Kidney glomerular epithelial cell (primary cell): Measurements from ENCODE around the gene RASEF.
A peak's percentile ranks its signal among the peaks of the same experiment; 100 is the strongest.
"Not testable (repeated sequence)": the region's sequence is repeated elsewhere in the genome, so short reads cannot be mapped to it uniquely, and the experiment has no call there.

Source experiments
- DNase-seq: peaks from one replicate; lab custom pipeline; 2025; lab: John Stamatoyannopoulos, UW

RASEF gene

GRCh38 chr9:83062651-83063527 is at the start of gene RASEF:
TSS of gene RASEF (minus strand) at chr9:83063142. CDS start at chr9:83062867, 275 bp downstream.
- DNase-seq = peak; percentile 38

GRCh38 chr9:83111169-83111568 is 48.2 kb upstream of the RASEF start:
- DNase-seq = no peak

- no peak for DNase-seq
Observed at GRCh38 chr9:83109296-83109695, 46.4 kb upstream of the RASEF start.

- no peak for DNase-seq
Observed at GRCh38 chr9:83108208-83108607, 45.3 kb upstream of the RASEF start.

GRCh38 chr9:83106772-83107171 is 43.8 kb upstream of the RASEF start:
- no peak for DNase-seq

- DNase-seq = no peak
Observed at GRCh38 chr9:83106263-83106662, 43.3 kb upstream of the RASEF start.

- no peak for DNase-seq
Observed at GRCh38 chr9:83097633-83098032, 34.7 kb upstream of the RASEF start.

- not testable (repeated sequence) for DNase-seq
Observed at GRCh38 chr9:83093311-83093710, 30.4 kb upstream of the RASEF start.

GRCh38 chr9:83081846-83082245 is 18.9 kb upstream of the RASEF start:
- no peak for DNase-seq

- no peak for DNase-seq
Observed at GRCh38 chr9:83081010-83081409, 18.1 kb upstream of the RASEF start.

GRCh38 chr9:83075932-83076331 is 13.0 kb upstream of the RASEF start:
- DNase-seq = not testable (repeated sequence)

GRCh38 chr9:83072498-83072897 is 9.6 kb upstream of the RASEF start:
- DNase-seq = not testable (repeated sequence)

- DNase-seq = no peak
Observed at GRCh38 chr9:83071626-83072025, 8.7 kb upstream of the RASEF start.

GRCh38 chr9:83070261-83070660 is 7.3 kb upstream of the RASEF start:
- peak; percentile 20 for DNase-seq

GRCh38 chr9:83069651-83070050 is 6.7 kb upstream of the RASEF start:
- no peak for DNase-seq

GRCh38 chr9:83068414-83068813 is 5.5 kb upstream of the RASEF start:
- no peak for DNase-seq

GRCh38 chr9:83067579-83067978 is 4.6 kb upstream of the RASEF start:
- no peak for DNase-seq

GRCh38 chr9:83066771-83067170 is 3.8 kb upstream of the RASEF start:
- DNase-seq = peak; percentile 65

GRCh38 chr9:83065233-83065632 is 2.3 kb upstream of the RASEF start:
- DNase-seq = no peak

GRCh38 chr9:83061990-83062650 is 822 bp downstream of the RASEF start:
- DNase-seq = peak; percentile 54

- no peak for DNase-seq
Observed at GRCh38 chr9:83061036-83061435, 1.9 kb downstream of the RASEF start.

GRCh38 chr9:83060556-83060955 is 2.4 kb downstream of the RASEF start:
- no peak for DNase-seq

- DNase-seq = no peak
Observed at GRCh38 chr9:83059417-83059816, 3.5 kb downstream of the RASEF start.
